HG03521 (cell line): ENCODE results near the gene EMP3.
"Not testable (repeated sequence)": the region's sequence is repeated elsewhere in the genome, so short reads cannot be mapped to it uniquely, and the experiment has no call there.

Experiments used
- ATAC-seq: cut with Tn5 transposase; IDR thresholded peaks from one replicate; pipeline ENCODE4 v1.9.1; 2021; ENCODE audit warnings: mild to moderate bottlenecking, moderate library complexity; ENCODE audit not compliant: unreplicated experiment

Gene EMP3, protein sequence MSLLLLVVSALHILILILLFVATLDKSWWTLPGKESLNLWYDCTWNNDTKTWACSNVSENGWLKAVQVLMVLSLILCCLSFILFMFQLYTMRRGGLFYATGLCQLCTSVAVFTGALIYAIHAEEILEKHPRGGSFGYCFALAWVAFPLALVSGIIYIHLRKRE

DNA sequence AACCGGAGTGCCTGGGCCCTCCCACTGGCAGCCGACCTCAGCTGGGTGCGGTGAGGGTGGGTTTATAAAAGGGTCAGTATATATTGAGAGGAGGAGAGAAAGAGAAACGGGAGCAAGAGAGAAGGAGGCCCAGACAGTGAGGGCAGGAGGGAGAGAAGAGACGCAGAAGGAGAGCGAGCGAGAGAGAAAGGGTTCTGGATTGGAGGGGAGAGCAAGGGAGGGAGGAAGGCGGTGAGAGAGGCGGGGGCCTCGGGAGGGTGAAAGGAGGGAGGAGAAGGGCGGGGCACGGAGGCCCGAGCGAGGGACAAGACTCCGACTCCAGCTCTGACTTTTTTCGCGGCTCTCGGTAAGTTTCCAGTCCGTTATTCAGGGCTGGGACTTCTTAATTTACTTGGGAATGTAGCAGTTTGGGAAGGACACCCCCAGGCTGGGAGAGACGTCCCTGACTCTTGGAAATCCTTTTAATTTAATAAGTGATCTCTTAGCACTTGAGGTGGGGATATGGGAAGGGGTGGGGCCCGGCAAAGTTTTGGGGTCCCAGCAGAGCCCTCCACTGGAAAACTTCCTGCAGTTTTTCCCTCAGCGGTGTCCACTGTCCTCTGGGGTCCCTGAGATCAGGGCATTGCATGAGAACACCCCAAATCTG lies at the start of gene EMP3:
EMP3 (plus strand) TSS at position 288 of the 646 bp plus-strand sequence. CDS start 1,293 bp downstream, outside the sequence.
- no peak for ATAC-seq

DNA sequence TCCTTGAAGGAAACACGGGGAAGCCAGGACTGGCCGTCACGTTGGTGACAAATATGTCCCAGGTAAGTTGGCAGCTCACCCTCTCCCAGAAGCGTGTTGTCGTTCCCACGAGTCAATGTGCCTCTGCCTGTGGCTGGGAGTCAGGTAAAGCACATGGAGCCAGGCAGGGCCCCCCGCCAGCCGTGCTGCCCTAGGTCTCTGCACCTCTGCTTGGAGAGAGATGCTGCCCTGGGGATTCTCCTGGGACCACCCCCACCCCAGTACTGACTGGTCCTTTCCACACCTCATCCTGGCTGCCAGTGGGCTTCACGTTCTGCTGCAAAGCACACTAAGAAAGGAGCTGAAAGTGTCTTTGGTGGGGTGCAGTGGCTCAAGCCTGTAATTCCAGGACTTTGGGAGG lies 45.6 kb upstream of the EMP3 start:
- no peak for ATAC-seq

DNA sequence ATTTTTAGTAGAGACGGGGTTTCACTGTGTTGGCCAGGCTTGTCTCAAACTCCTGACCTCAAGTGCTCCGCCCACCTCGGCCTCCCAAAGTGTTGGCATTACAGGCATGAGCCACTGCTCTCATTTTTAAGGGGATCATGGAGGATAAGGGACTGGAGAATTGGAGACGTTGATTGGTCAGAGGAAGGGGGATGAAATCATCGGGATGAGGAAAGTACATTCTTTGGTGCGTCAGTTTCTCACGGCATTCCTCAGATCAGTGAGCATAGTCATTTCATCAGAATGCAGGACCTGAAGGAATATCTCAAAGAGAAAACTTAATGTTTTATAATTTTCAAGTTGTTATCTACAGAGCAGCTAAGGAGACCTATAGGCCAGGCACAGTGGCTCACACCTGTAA lies 41.4 kb upstream of the EMP3 start:
- no peak for ATAC-seq

DNA sequence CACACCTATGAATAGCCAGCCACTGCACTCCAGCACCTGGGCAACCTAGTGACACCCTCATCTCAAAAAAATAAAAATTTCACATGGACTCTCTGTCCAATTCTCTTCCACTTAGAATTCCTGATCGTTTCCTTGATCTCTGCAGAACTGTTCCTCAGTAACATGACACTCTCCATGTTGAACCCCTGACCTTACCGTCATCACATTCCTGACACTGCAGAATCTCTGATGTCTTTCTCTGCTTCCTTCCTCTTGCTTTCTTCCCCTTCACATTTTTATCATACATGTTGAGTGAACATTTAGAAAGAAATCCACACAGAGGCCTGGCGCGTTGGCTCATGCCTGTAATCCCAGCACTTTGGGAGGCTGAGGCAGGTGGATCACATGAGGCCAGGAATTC lies 40.5 kb upstream of the EMP3 start:
- ATAC-seq = no peak

DNA sequence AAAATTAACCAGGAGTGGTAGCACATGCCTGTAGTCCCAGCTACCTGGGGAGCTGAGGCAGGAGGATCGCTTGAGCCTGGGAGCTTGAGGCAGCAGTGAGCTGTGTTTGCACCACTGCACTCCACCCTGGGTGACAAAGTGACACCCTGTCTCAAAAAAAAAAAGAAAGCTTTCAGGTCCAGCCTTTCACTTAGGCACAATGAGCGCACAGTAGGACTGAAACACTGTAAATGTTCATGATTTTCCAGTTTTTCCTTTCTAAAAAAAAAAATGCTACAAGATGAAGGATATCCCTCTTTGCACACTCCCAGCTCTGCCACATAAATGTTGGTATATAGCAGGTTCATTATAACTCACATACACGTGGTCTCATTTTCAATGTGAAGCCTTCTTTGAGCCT lies 37.6 kb upstream of the EMP3 start:
- no peak for ATAC-seq

DNA sequence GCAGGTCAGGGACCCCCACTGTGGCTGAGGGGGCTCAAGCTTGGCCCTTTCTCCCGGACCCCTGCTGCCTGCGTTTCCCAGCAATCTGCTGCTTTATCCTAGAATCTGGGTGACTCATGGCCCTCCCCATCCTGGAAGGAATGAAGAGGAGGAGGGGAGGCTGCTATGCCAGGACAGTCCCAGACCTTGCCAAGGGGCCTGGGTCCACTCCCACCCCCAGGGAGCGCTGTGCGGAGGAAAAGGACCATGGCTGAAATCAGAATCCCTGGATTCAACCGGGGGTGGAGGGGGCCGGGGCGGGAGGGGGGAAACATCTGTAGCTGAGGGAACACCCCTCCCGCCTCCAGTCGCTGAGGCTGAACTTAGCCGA lies 35.0 kb upstream of the EMP3 start:
- ATAC-seq = no peak

DNA sequence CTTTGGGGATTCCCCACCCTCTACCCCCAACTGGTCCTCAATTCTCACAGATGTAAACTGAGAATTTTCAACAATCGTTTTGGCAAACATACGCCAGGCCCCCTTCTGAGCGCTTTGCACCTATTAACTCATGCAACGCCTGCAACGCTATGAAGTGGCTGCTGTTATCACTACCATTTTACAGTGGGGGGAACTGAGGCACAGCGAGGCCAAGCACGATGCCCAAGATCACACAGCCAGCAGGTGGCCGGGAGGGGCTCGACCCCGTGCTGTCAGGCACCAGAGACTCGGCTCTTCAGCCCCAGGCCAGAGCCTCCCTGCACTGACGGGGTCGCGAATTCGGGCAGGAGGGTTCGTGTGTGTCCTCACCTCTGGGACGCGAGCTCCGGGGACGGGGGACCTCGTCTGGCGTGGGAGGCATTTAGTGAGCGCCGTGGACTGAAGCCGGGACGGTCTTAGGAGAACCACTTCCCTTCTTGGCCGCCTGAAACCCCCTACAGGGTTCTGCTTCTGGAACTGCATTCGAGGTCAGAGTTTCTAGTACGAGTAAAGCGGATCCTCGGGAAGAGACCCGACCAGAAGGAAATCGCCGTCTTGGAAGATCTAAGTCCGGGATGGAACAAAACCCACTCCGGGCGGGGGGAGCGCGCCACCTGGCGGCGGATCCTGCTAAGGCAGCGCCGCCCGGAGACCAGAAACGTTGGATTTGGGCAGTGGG lies 34.4 kb upstream of the EMP3 start:
- ATAC-seq = no peak

DNA sequence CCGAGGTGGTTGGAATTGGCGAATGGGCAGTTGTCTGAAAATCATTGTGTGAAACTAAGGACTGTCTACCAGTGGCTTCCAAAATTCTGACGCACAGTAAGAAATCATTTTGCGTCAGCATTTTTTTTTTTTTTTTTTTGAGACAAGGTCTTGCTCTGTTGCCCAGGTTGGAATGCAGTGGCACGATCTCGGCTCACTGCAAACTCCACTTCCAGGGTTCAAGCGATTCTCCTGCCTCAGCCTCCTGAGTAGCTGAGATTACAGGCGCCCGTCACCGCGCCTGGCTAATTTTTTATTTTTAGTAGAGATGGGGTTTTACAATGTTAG lies 33.9 kb upstream of the EMP3 start:
- not testable (repeated sequence) for ATAC-seq

DNA sequence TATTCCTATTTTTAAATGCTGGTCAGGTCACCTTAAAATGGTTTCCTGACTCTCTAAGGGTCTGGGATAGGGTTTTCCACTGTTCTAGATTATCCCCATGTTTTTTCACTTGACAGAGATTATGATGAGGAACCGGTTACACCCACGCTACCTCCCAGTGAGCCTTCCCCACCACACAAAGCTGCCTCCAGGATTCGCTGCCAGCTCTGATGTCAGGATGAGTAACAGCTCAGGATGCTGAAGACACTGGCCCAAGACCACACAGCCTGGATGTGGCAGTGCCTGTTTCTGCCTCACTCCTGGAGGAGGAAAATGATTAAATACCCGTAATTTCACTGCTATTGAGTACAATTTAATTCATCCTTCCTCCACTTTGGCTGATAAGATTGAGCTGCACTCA lies 32.6 kb upstream of the EMP3 start:
- no peak for ATAC-seq

DNA sequence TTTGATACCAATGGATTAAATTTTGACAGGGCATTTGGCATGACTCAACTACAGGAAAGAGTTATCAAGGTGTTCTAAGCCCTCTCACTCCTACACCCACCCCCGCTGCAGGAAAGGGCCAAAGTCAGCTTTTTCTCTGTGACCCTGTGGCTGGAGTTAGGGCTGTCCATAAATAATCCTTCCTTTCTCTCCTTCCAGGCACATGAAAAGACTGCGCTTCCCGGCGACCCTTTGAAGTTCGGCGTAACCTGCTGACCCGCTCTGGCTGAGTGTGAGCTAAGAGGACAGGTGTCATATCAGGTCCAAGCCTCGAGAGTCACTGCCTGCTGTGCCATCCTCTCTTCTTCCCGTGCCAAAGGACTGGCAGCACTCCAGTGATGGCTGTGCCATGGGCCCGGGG lies 29.9 kb upstream of the EMP3 start:
- no peak for ATAC-seq

DNA sequence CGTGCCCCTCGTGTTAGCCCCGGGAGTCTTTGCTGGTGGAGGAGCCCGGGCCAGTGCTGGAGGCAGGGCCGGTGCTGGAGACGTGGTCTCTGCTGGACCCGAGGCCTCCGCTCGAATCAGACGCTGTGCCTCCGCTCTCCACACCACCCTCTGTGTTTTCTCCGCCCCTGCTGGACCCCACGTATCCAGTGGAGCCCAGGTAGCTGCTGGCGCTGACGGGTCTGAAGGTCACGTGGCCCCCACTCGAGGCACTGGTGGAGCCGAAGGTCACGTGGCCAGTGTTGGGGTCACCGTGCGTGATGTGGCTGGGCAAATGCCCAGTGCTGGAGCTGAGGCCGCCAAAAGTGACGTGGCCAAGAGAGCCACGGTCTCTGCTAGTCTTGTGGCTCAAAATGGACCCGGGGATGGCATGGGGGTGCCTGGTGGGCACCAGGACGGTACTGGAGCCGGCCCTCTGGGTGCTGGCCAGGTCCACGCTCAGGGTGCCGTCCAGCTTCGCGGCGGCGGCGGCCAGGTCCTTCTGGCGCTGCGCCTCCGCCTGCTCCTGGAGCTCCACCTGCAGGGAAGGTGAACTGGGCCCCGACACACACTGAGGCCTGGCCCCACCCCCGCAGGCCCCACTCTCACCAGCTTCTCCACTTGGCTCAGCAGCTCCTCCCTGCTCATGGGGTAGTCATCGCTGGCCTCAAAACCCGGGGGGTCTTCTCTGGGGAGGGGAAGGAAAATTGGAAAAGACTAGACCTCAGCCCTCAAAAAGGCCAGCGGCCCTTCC lies 28.2 kb upstream of the EMP3 start:
- no peak for ATAC-seq

DNA sequence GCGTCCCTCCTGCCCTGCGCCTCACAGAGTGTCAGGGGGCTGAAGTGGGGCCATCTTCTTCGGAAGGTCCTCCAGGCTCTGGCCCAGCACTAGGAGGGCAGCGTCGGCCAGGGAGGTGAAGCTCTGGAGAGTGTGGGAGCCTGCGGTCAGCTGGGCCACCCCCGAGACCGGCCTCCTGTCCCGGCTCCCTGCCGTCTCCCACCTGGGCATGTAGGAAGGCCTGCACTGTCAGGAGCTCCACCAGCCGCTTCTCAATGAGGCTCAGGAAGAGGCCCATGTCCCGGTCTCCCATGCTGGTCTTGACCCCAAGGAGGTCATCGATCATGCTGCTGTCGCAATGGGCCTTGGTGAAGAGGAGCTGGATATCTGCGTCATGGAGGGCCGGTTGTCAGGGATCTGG lies 27.4 kb upstream of the EMP3 start:
- ATAC-seq = no peak

DNA sequence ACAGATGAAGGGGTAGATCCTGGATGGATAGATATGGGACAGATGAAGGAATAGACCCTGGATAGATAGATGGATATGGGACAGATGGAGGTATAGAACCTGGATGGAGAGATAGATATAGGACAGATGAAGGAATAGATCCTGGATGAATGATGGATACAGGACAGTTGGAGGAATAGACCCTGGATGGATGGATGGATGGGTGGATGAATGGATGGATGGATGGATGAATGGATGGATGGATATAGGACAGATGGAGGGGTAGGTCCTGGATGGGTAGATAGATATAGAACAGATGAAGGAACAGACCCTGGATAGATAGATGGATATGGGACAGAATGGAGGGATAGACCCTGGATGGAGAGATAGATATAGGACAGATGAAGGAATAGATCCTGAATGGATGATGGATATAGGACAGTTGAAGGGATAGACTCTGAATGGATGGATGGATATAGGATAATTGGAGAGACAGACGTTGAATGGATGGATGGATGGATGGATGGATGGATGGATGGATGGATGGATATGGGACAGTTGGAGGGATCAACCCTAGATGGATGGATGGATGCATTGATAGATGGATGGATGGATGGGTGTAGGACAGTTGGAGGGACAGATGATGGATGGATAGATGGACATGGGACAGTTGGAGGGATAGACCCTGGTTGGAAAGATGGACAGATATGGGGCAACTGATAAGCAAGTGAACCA lies 23.3 kb upstream of the EMP3 start:
- no peak for ATAC-seq

DNA sequence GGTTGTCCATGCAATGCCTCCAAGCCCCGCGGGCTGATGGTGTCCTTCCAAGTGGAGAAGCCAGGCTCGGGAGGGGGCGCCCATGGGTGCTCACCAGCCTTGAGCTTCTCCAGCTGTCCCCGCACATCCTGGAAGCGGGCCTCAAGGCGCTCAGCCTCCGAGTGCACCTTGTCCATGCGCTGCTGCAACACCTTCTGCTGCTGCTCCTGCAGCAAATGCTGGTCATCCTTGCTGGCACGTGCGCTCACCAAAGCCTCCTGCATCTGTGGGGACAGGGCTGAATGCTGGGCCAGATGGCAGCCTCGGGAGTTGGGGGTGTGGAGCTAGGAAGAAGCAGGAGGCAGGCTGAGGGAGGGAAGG lies 22.8 kb upstream of the EMP3 start:
- no peak for ATAC-seq

DNA sequence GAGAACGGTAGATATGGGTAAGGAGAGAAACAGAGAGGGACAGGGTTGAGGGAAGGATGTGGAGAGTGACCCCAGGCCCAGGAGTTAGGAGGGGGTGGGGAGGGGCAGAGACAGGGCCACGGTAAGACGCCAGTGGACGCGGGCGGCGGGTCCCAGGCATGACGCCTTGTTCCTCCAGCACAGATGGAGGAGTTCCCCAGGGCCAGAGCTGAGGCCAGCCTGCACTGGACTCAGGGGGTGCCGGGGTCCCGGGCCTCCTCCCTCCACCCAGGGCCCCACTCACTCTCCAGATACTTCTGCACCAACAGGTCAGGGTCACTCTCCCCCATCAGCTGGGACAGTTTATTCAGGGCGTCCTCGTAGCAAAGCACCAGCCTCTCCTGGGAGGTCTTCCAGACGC lies 22.0 kb upstream of the EMP3 start:
- ATAC-seq = no peak

DNA sequence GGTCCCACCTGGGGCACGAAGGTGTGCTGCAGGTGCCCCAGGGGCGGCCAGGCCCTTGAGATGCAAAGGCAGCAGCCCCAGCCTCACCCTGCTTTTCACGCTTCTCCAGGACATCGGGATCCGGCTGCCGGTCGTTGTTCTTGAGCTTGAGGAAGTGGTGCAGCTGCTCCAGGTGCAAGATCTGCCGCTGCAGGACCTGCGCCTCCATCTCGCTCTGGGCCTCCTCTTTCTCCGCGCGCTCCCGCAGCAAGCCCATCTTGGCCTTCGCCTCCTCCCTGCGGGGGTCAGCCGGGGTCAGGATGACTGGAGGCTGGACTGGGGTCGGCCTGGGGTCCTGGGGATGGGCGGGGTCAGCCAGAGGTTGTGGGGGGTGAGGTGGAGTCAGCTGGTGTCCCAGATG lies 21.5 kb upstream of the EMP3 start:
- no peak for ATAC-seq

DNA sequence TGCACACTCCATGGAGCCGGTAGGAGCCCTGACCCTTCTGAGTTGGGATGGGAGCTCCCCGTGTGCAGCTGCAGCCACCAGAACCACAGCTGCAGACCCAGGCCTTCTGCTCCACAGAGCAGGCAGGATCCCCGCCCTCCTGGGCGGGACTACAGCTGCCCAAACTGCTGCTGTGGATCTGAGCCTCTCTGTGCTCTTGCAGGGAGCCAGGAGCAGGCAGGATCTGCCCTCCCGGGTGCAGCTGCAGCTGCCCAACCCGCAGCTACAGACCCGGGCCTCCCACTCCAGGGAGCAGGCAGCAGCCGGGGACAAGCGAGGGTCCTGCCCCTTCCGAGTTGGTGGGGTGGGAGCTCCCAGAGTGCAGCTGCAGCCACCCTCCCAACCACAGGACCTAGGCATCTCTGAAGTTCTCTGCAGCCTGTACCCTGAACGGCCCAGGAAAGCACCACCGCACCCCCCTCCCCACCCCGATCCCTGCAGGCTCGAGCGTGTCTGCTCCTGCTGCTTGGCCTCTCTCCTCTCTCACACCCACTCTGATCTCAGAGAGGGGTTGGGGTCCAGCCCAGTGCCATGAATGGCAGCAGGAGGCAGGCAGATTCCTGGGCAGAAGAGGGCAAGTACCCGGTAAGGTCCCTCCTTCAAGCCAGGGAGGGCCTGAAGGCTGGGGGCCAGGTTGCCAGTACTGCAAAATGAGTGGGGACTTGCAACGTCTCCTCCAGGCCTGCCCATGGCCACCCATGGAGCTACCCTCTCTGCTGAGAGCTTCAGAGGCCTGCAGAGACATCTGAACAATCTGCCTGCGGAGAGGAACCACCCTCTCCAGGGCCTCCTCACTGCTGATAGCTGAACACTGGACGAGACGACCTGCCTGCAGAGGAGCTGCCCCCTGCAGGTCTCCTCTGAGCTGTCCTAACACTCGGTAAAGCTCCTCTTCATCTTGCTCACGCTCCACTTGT lies 16.4 kb upstream of the EMP3 start:
- no peak for ATAC-seq

DNA sequence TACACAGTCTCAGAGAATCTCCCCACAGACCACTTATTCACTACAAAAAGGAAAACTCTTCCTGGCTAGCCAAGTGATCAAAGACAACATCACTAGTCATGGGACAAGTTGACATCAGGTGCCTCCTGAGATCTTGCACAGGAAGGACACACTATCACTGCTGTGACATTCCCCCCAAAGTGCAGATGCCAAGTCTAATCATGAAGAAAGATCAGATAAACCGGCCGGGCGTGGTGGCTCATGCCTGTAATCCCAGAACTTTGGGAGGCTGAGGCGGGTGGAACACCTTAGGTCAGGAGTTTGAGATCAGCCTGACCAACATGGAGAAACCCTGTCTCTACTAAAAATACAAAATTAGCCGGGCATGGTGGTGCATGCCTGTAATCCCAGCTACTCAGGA lies 15.6 kb upstream of the EMP3 start:
- not testable (repeated sequence) for ATAC-seq

DNA sequence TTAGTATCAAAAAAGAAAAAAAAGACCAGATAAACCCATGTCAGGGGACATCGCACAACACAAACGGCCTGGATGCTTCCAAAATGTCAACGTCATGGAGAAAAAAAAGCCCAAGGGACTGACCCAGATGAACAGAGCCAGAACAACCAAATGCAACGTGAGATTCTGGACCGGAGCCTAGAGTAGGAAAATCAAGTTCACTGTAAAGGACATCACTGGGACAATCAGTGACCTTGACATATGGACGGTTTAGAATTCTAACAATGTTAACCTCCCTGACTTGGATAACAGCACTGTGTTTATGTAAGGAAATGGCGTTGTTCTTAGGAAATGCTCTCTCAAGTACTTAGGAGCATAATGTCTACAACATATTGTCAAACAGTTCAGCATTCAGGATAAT lies 15.1 kb upstream of the EMP3 start:
- ATAC-seq = no peak

DNA sequence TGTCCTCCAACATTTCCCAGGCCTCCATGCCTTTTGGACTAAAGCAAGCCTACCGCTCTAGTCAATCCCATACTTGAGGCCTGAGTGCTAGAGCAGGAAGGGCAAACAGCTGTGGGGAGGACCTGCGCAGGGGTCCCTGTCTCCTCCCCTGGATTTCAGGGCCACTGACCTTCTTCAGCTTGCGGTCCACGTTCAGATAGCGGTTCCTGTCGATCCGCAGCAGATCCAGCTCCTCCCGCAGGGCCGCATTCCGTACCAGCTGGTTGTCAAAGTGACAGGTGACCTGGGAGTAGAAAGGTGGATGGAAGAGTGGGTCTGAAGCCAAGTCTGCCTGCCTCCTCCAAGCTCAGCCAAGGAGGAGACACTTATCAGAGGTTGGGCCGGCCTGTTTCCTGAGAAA lies 14.0 kb upstream of the EMP3 start:
- no peak for ATAC-seq
